ENCODE data around the gene PRDM15. TPM values are rescaled to one million over a fixed set of nuclear protein-coding genes. Genes with fewer than 3 reads are reported as not detected.

Gene PRDM15
- total RNA-seq, 4 donors from 2014 or later, result 4.7 to 12.3 (median 7.3) TPM

DNA sequence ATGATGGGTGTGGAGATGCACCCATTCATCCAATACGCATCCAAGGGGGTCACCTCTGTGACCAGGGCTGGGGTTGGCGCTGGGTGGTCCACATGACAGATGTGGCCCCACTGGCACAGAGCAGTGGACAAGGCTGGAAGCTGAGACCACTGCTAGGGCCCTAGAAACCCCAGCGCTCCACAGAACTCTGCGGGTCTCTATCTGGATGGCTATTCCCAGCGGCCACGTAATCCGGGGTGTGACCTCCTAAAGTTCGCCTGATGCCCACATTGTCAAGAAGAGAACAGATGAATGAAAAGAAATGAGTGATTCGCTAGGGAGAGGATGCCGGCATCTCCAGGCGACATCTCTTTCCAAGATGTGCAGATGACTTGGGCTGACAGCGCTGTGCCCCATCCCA lies 55.2 kb downstream of the PRDM15 start:
- peaks cover 0 to 11% of the 10 kb centered on the region in 2 donors for H3K4me1 ChIP-seq
- peaks cover 0 to 3% of the 10 kb centered on the region in 2 donors for H3K36me3 ChIP-seq
- no peak for TF ChIP-seq POLR2A (IDR thresholded peaks at IDR 0.05)
- TF ChIP-seq, protein P1, sequence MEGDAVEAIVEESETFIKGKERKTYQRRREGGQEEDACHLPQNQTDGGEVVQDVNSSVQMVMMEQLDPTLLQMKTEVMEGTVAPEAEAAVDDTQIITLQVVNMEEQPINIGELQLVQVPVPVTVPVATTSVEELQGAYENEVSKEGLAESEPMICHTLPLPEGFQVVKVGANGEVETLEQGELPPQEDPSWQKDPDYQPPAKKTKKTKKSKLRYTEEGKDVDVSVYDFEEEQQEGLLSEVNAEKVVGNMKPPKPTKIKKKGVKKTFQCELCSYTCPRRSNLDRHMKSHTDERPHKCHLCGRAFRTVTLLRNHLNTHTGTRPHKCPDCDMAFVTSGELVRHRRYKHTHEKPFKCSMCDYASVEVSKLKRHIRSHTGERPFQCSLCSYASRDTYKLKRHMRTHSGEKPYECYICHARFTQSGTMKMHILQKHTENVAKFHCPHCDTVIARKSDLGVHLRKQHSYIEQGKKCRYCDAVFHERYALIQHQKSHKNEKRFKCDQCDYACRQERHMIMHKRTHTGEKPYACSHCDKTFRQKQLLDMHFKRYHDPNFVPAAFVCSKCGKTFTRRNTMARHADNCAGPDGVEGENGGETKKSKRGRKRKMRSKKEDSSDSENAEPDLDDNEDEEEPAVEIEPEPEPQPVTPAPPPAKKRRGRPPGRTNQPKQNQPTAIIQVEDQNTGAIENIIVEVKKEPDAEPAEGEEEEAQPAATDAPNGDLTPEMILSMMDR (IDR thresholded peaks at IDR 0.05), result no peak
- no peak for DNase-seq
- no peaks in the 10 kb centered on the region for H3K9me3 ChIP-seq
- no peaks in the 10 kb centered on the region for H3K27me3 ChIP-seq
- 96 to 98% methylated on average over 11 to 12 of the region's 12 CpGs for WGBS, 2 donors
- intact Hi-C loops (cut with DNase I), result loop anchor here (10.0 kb wide), 1 partner anchor 539 kb away; no protein-coding TSS in a partner anchor
- no peak overlapping the region for H3K27ac ChIP-seq
- no peak overlapping the region for H3K4me3 ChIP-seq (replicated peaks in 1 of 3)

- 94 to 97% methylated on average over 21 of the region's 21 CpGs for WGBS, 2 donors
These were observed 56.0 kb downstream of the PRDM15 start for GRCh38 chr21:41823166-41823565.

GRCh38 chr21:41821756-41822431 lies 57.2 kb downstream of the PRDM15 start:
- peaks cover 0 to 13% of the 10 kb centered on the region in 2 donors for H3K4me1 ChIP-seq

More at GRCh38 chr21:41823166-41823565, 56.0 kb downstream of the PRDM15 start:
- Histone ChIP-seq H3K27me3 (no peaks in the 10 kb centered on the region), H3K4me3 (replicated peaks in 1 of 3) (no peak overlapping the region), H3K36me3 (peaks cover 0 to 3% of the 10 kb centered on the region in 2 donors), H3K4me1 (peaks cover 0 to 11% of the 10 kb centered on the region in 2 donors), H3K9me3 (no peaks in the 10 kb centered on the region), H3K27ac (no peak overlapping the region)
- DNase-seq, result no peak
- TF ChIP-seq POLR2A (IDR thresholded peaks at IDR 0.05), result no peak
- TF ChIP-seq, protein P1 (IDR thresholded peaks at IDR 0.05), result no peak
- intact Hi-C loops (cut with DNase I), result loop anchor here (10.0 kb wide), 1 partner anchor 538 kb away; no protein-coding TSS in a partner anchor

GRCh38 chr21:41821081-41821755 lies 57.9 kb downstream of the PRDM15 start:
- Histone ChIP-seq H3K27me3 (no peaks in the 10 kb centered on the region), H3K36me3 (no peaks in the 10 kb centered on the region), H3K9me3 (no peaks in the 10 kb centered on the region), H3K4me3 (replicated peaks in 1 of 3) (no peak overlapping the region), H3K27ac (no peak overlapping the region), H3K4me1 (peaks cover 0 to 15% of the 10 kb centered on the region in 2 donors)
- no peak for DNase-seq
- intact Hi-C loops (cut with DNase I), result loop anchor here (10.0 kb wide), 1 partner anchor 536 kb away; no protein-coding TSS in a partner anchor
- 88 to 91% methylated on average over 17 of the region's 21 CpGs for WGBS, 2 donors
- TF ChIP-seq, protein P1 (IDR thresholded peaks at IDR 0.05), result no peak
- TF ChIP-seq POLR2A (IDR thresholded peaks at IDR 0.05), result no peak

More at GRCh38 chr21:41821756-41822431, 57.2 kb downstream of the PRDM15 start:
- Histone ChIP-seq H3K27me3 (no peaks in the 10 kb centered on the region), H3K36me3 (no peaks in the 10 kb centered on the region), H3K4me3 (replicated peaks in 1 of 3) (no peak overlapping the region), H3K9me3 (no peaks in the 10 kb centered on the region), H3K27ac (no peak overlapping the region)
- no peak for TF ChIP-seq POLR2A (IDR thresholded peaks at IDR 0.05)
- TF ChIP-seq, protein P1 (IDR thresholded peaks at IDR 0.05), result no peak
- DNase-seq, result no peak
- intact Hi-C loops (cut with DNase I), result loop anchor here (10.0 kb wide), 1 partner anchor 537 kb away; no protein-coding TSS in a partner anchor
- 93% methylated on average over 31 to 32 of the region's 32 CpGs for WGBS, 2 donors

All from thyroid gland (tissue), 4 donors.